Measurements from ENCODE around the gene MMP27.
"Not testable (repeated sequence)": the region's sequence is repeated elsewhere in the genome, so short reads cannot be mapped to it uniquely, and the experiment has no call there.

- not testable (repeated sequence) for TF ChIP-seq POLR2AphosphoS5, EP300 (IDR thresholded peaks at IDR 0.05)
Measured at GRCh38 chr11:102730944-102731343, 25.4 kb upstream of the MMP27 start.
